ENCODE results near the gene SPEF1. TPM values are rescaled to one million over a fixed set of nuclear protein-coding genes. Genes with fewer than 3 reads are reported as not detected.

The SPEF1 gene
- total RNA-seq, 4 donors from 2014 or later, result 0.26 to 1.3 (median 0.37) TPM; not detected in 1

DNA sequence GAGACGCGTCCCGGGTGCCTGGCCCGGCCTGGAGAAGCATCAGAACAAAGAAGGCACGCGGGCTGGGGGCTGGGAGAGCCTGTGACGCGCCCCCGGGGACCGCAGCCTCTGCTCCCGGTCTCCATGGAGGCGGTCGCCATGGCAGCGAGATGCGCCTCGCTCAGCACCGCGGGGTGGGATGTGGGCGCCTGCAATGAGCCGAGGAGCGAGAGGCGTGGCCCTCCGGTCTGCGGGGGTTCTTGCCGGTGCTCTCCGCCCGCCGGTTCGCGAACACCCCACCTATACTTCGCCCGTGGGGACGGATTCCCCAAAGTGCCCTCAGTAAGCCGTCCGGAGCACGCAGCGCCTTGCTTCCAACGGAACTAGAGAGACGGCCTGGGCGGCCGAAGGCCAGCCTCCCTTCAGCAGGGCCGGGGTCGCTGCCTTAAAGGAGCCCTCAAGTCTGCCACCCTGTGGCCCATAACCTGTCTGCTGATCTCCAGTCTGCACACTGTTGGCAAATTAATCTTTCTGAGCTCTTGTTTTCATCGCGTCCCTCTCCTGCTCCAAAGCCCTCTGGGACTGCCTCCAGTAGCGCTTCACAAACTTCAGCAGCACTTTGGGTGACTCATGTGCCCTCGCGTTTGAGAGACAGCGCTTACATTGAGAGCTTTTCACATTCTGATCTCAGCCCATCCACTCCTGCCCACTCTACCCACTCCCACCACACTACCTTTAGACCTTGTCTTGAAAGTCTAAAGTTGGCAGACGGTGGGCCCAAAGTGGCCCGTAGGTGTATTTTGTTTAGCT is 12.7 kb downstream of the SPEF1 start:
- intact Hi-C loops (cut with DNase I; ENCODE audit: low total_unique reads), result loop anchor here (5.0 kb wide), 1 partner anchor 86 kb away; the partner anchor contains the start of gene ADAM33
- H3K4me1 ChIP-seq, result peaks cover 0 to 11% of the 10 kb centered on the region in 2 donors
- peak; percentile 71 to 74 for DNase-seq

DNA sequence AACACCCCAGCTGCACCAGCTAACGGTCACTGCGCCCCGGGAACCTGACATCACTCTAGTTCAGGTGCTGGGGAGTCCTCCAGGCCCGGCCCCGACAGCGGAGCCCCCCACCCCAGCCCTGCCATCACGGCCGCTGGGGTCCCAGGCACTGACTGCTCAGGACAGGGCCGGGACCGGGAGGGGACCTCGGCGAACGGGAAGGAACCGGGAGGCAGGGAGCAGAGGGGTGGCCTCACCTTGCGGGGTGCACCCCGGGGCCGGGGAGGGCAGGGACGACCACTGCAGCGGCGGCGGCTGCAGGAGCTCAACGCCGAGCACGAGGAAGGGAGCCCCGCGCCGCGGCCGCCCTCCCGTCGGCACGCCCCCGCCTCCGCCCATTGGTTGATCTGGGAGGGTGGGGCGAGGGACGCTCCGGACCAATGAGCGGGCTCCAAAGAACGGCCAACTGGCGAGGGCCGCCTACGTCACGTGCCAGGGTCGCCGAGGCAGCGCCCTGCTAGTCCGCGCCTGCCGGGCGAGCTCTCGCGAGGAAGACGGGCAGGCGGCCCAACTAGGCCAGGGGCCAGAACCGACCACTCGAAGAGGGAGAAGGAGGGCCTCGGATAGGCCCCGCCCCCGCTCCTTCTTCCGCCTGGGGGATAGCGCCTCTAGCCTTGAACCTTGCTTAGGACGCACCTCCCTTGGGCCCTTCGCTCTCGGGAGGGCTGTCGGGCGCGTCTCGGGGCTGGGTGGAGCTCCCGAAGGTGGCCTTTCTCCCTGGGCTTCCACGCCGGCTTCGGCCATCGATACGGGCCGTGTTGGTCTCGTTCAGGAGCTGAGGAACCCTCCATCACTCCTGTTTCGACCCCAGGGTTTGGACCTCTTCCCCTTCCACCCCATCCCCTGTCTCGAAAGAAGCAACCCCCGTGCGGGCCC is 13.6 kb downstream of the SPEF1 start, which contains the start of gene ADISSP:
TSS of gene ADISSP (minus strand) at position 327 of the 915 bp plus-strand sequence. CDS start 7,653 bp downstream, outside the sequence.
- TF ChIP-seq, protein P1, sequence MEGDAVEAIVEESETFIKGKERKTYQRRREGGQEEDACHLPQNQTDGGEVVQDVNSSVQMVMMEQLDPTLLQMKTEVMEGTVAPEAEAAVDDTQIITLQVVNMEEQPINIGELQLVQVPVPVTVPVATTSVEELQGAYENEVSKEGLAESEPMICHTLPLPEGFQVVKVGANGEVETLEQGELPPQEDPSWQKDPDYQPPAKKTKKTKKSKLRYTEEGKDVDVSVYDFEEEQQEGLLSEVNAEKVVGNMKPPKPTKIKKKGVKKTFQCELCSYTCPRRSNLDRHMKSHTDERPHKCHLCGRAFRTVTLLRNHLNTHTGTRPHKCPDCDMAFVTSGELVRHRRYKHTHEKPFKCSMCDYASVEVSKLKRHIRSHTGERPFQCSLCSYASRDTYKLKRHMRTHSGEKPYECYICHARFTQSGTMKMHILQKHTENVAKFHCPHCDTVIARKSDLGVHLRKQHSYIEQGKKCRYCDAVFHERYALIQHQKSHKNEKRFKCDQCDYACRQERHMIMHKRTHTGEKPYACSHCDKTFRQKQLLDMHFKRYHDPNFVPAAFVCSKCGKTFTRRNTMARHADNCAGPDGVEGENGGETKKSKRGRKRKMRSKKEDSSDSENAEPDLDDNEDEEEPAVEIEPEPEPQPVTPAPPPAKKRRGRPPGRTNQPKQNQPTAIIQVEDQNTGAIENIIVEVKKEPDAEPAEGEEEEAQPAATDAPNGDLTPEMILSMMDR (IDR thresholded peaks at IDR 0.05), result peak in 1 of 4 experiments; percentile 37
- peak; percentile 47 to 75 for TF ChIP-seq POLR2A (IDR thresholded peaks at IDR 0.05)
- intact Hi-C loops (cut with DNase I; ENCODE audit: low total_unique reads), result loop anchor here (5.0 kb wide), 1 partner anchor 85 kb away; the partner anchor contains the start of gene ADAM33
- no peaks in the 10 kb centered on the region for H3K36me3 ChIP-seq
- peak; percentile 98 to 99 for DNase-seq
- peak within 1 kb of the TSS; percentile 59 to 82 for H3K4me3 ChIP-seq
- H3K27me3 ChIP-seq, result no peaks in the 10 kb centered on the region
- peak within 1 kb of the TSS; percentile 86 to 92 for H3K27ac ChIP-seq
- H3K9me3 ChIP-seq, result no peaks in the 10 kb centered on the region
- peaks cover 0 to 11% of the 10 kb centered on the region in 2 donors for H3K4me1 ChIP-seq

More for the DNA sequence above, 12.7 kb downstream of the SPEF1 start:
- Histone ChIP-seq H3K9me3 (no peaks in the 10 kb centered on the region), H3K27me3 (no peaks in the 10 kb centered on the region), H3K36me3 (no peaks in the 10 kb centered on the region), H3K4me3 (peak overlapping the region; percentile 59 to 82), H3K27ac (peak overlapping the region; percentile 86 to 92)
- peak in 1 of 2 donors; percentile 5 for TF ChIP-seq POLR2A (IDR thresholded peaks at IDR 0.05)
- TF ChIP-seq, protein P1 (IDR thresholded peaks at IDR 0.05), result peak; percentile 34 to 67 (median 54)

DNA sequence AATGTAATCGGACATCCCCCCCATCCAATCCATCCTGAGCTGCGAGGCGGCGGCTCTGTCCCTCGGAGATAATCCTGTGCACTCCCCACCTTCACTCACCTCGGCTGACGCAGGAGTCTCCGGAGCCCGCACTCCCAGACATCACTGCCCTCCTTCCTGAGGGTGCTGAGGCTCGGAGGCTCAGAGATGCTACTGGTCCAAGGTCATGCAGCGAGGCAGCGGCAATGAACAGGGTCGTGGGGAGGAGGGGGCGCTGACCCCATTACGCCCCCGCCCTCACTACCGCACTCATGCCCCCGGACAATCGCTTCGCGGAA is 14.2 kb downstream of the SPEF1 start:
- peaks cover 0 to 11% of the 10 kb centered on the region in 2 donors for H3K4me1 ChIP-seq
- TF ChIP-seq, protein P1 (IDR thresholded peaks at IDR 0.05), result no peak
- intact Hi-C loops (cut with DNase I; ENCODE audit: low total_unique reads), result loop anchor here (5.0 kb wide), 1 partner anchor 85 kb away; the partner anchor contains the start of gene ADAM33
- H3K4me3 ChIP-seq, result peak overlapping the region; percentile 59 to 82
- H3K27me3 ChIP-seq, result no peaks in the 10 kb centered on the region
- no peaks in the 10 kb centered on the region for H3K9me3 ChIP-seq
- no peaks in the 10 kb centered on the region for H3K36me3 ChIP-seq
- DNase-seq, result no peak
- peak overlapping the region; percentile 52 to 65 for H3K27ac ChIP-seq

DNA sequence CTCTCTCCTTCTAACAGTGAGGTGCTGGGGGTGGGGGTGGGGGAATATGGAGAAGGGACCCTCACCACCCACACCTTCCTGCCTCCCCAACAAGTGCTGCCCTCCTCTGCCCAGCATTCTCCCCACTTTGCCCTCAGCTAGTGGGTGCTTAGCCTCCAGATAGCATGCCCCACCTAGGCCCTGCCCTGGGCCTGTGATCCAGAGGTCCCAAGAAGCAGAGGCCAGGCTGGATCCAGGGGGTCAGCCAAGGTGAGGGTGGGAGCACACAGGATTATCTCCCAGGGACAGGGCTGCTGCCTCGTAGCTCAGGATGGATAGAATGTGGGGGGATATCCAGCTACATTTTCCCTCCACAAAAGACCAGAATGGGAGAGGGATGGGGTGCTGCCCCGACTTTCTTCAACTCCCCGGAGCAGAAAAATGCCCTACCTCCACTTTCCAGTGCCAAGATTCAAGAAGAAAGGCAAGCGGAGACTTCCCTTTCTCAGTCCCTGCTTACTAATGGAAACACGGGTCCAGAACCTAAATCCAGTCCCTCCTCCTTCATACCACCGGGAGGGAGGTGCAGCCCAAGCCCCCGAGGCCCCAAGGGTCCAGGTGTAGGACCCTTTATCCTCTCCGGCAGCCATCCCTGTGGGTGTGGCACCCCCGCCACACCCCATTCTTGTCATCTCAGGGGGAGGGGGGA is 14.7 kb downstream of the SPEF1 start:
- TF ChIP-seq, protein P1 (IDR thresholded peaks at IDR 0.05), result no peak
- TF ChIP-seq POLR2A (IDR thresholded peaks at IDR 0.05), result no peak
- no peaks in the 10 kb centered on the region for H3K36me3 ChIP-seq
- peaks cover 0 to 11% of the 10 kb centered on the region in 2 donors for H3K4me1 ChIP-seq
- intact Hi-C loops (cut with DNase I; ENCODE audit: low total_unique reads), result loop anchor here (5.0 kb wide), 1 partner anchor 84 kb away; the partner anchor contains the start of gene ADAM33
- no peak for DNase-seq
- H3K27me3 ChIP-seq, result no peaks in the 10 kb centered on the region
- peak overlapping the region; percentile 59 to 82 for H3K4me3 ChIP-seq
- H3K9me3 ChIP-seq, result no peaks in the 10 kb centered on the region
- peak overlapping the region; percentile 52 to 65 for H3K27ac ChIP-seq
